ENCODE measurements around the gene WHRN. TPM values are rescaled to one million over a fixed set of nuclear protein-coding genes. Genes with fewer than 3 reads are reported as not detected.

The WHRN gene
- polyA plus RNA-seq, 1 donor from 2014 or later, result 2.5 TPM

DNA sequence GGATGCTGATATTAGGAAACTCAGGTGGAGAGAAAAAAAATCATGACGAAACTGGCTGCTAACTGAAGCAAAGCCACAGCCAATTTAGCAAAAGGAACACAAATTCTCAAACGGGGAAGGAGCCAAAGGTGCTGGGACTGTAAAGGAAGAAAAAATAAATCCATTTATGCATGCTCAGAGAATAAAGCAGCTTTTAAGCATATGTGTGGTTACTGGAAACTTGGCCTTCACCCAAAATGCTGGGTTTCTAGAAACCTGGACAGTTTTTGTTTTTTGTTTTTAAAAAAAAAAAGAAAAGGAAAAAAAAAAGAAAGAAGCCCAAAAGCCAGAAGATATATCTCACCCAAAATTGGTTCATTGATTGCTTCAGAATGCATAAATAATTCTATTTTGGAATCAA is 8.0 kb downstream of the WHRN start:
- Histone ChIP-seq H3K9me2 (ENCODE audit: insufficient read depth, low read length) (no peaks in the 10 kb centered on the region), H2AFZ (ENCODE audit: low read depth, low read length) (no peak overlapping the region), H3K36me3 (ENCODE audit: insufficient read depth, low read length) (no peaks in the 10 kb centered on the region), H3K9ac (ENCODE audit: low read length) (no peak overlapping the region), H3K9me3 (ENCODE audit: low read length) (no peaks in the 10 kb centered on the region), H3K4me2 (ENCODE audit: low read length) (no peak overlapping the region), H4K20me1 (ENCODE audit: insufficient read depth) (no peaks in the 10 kb centered on the region), H3K79me2 (replicated peaks; ENCODE audit: insufficient read depth, low read length) (peaks cover 9% of the 10 kb centered on the region), H3F3A (ENCODE audit: insufficient read depth, low read length, poor library complexity, severe bottlenecking) (peaks cover 5% of the 10 kb centered on the region), H3K27me3 (ENCODE audit: insufficient read depth, low read depth, low read length) (no peaks in the 10 kb centered on the region), H3K27ac (ENCODE audit: low read length) (no peak overlapping the region), H3K4me3 (ENCODE audit: low read length) (no peak overlapping the region)
- TF ChIP-seq EP300 (conservative IDR thresholded peaks at IDR 0.05; ENCODE audit: poor library complexity, severe bottlenecking) (no peak), RAD21 (conservative IDR thresholded peaks at IDR 0.05) (no peak), POLR2AphosphoS5 (IDR thresholded peaks at IDR 0.05) (no peak), SMC3 (conservative IDR thresholded peaks at IDR 0.05; ENCODE audit: poor library complexity) (no peak), MXI1 (conservative IDR thresholded peaks at IDR 0.05; ENCODE audit: poor library complexity, severe bottlenecking) (no peak), EZH2 (IDR thresholded peaks at IDR 0.05; ENCODE audit: borderline replicate concordance, insufficient read depth, low read length, poor library complexity, severe bottlenecking) (no peak), TAF1 (IDR thresholded peaks at IDR 0.05; ENCODE audit: low read depth) (no peak)
- TF ChIP-seq, protein P1, sequence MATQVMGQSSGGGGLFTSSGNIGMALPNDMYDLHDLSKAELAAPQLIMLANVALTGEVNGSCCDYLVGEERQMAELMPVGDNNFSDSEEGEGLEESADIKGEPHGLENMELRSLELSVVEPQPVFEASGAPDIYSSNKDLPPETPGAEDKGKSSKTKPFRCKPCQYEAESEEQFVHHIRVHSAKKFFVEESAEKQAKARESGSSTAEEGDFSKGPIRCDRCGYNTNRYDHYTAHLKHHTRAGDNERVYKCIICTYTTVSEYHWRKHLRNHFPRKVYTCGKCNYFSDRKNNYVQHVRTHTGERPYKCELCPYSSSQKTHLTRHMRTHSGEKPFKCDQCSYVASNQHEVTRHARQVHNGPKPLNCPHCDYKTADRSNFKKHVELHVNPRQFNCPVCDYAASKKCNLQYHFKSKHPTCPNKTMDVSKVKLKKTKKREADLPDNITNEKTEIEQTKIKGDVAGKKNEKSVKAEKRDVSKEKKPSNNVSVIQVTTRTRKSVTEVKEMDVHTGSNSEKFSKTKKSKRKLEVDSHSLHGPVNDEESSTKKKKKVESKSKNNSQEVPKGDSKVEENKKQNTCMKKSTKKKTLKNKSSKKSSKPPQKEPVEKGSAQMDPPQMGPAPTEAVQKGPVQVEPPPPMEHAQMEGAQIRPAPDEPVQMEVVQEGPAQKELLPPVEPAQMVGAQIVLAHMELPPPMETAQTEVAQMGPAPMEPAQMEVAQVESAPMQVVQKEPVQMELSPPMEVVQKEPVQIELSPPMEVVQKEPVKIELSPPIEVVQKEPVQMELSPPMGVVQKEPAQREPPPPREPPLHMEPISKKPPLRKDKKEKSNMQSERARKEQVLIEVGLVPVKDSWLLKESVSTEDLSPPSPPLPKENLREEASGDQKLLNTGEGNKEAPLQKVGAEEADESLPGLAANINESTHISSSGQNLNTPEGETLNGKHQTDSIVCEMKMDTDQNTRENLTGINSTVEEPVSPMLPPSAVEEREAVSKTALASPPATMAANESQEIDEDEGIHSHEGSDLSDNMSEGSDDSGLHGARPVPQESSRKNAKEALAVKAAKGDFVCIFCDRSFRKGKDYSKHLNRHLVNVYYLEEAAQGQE (IDR thresholded peaks at IDR 0.05; ENCODE audit: borderline replicate concordance), result no peak
- TF ChIP-seq, protein P2, sequence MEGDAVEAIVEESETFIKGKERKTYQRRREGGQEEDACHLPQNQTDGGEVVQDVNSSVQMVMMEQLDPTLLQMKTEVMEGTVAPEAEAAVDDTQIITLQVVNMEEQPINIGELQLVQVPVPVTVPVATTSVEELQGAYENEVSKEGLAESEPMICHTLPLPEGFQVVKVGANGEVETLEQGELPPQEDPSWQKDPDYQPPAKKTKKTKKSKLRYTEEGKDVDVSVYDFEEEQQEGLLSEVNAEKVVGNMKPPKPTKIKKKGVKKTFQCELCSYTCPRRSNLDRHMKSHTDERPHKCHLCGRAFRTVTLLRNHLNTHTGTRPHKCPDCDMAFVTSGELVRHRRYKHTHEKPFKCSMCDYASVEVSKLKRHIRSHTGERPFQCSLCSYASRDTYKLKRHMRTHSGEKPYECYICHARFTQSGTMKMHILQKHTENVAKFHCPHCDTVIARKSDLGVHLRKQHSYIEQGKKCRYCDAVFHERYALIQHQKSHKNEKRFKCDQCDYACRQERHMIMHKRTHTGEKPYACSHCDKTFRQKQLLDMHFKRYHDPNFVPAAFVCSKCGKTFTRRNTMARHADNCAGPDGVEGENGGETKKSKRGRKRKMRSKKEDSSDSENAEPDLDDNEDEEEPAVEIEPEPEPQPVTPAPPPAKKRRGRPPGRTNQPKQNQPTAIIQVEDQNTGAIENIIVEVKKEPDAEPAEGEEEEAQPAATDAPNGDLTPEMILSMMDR (IDR thresholded peaks at IDR 0.05; ENCODE audit: poor library complexity, severe bottlenecking), result no peak

DNA sequence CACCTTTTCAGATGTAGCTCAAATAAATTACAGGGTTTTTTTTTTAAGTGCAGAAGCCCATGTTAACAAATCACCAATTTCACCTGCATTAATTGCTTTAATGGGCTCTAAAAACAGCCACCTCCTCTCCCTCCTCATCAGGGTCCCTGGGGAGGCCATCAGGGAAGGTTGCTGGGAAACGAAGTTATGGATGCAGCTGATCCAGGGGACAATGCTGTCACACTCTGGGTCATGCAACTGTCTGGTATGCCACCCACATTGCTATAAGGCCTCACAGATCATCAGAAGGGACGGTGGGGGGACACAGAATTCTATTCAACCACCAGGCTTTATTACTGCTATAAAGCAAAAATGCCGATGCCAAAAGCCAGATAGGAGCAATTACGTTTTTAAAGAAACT is 9.3 kb downstream of the WHRN start:
- no peaks in the 10 kb centered on the region for H3K36me3 ChIP-seq (ENCODE audit: insufficient read depth, low read length)

More for the DNA sequence above, 9.3 kb downstream of the WHRN start:
- Histone ChIP-seq H3K4me3 (ENCODE audit: low read length) (no peak overlapping the region), H3K27ac (ENCODE audit: low read length) (no peak overlapping the region), H3K9me3 (ENCODE audit: low read length) (no peaks in the 10 kb centered on the region), H3K9ac (ENCODE audit: low read length) (no peak overlapping the region), H3K79me2 (replicated peaks; ENCODE audit: insufficient read depth, low read length) (peaks cover 7% of the 10 kb centered on the region), H3K27me3 (ENCODE audit: insufficient read depth, low read depth, low read length) (no peaks in the 10 kb centered on the region), H2AFZ (ENCODE audit: low read depth, low read length) (no peak overlapping the region), H4K20me1 (ENCODE audit: insufficient read depth) (no peaks in the 10 kb centered on the region), H3K4me2 (ENCODE audit: low read length) (no peak overlapping the region), H3K9me2 (ENCODE audit: insufficient read depth, low read length) (no peaks in the 10 kb centered on the region), H3F3A (ENCODE audit: insufficient read depth, low read length, poor library complexity, severe bottlenecking) (no peaks in the 10 kb centered on the region)
- TF ChIP-seq EP300 (conservative IDR thresholded peaks at IDR 0.05; ENCODE audit: poor library complexity, severe bottlenecking) (no peak), TAF1 (IDR thresholded peaks at IDR 0.05; ENCODE audit: low read depth) (no peak), POLR2AphosphoS5 (IDR thresholded peaks at IDR 0.05) (no peak), MXI1 (conservative IDR thresholded peaks at IDR 0.05; ENCODE audit: poor library complexity, severe bottlenecking) (no peak), SMC3 (conservative IDR thresholded peaks at IDR 0.05; ENCODE audit: poor library complexity) (no peak), RAD21 (conservative IDR thresholded peaks at IDR 0.05) (no peak), EZH2 (IDR thresholded peaks at IDR 0.05; ENCODE audit: borderline replicate concordance, insufficient read depth, low read length, poor library complexity, severe bottlenecking) (no peak)
- TF ChIP-seq, protein P2 (IDR thresholded peaks at IDR 0.05; ENCODE audit: poor library complexity, severe bottlenecking), result no peak
- TF ChIP-seq, protein P1 (IDR thresholded peaks at IDR 0.05; ENCODE audit: borderline replicate concordance), result no peak

All from neural cell (in vitro differentiated cells).